GM21526 (cell line): Measurements from ENCODE around the gene LPGAT1.

Source experiments
- ATAC-seq: cut with Tn5 transposase; IDR thresholded peaks from one replicate; pipeline ENCODE4 v1.9.1; 2021; ENCODE audit warnings: moderate library complexity; ENCODE audit not compliant: unreplicated experiment, low FRiP score

LPGAT1 gene

GRCh38 chr1:211781260-211781659, 49.3 kb downstream of the LPGAT1 start:
- ATAC-seq: no peak

- ATAC-seq: no peak
These were observed 55.4 kb downstream of the LPGAT1 start for GRCh38 chr1:211775170-211775569.

GRCh38 chr1:211764701-211765100, 65.9 kb downstream of the LPGAT1 start:
- ATAC-seq: no peak

- no peak for ATAC-seq
These were observed 68.4 kb downstream of the LPGAT1 start for GRCh38 chr1:211762206-211762605.

GRCh38 chr1:211761400-211761799, 69.2 kb downstream of the LPGAT1 start:
- ATAC-seq: no peak

- no peak for ATAC-seq
These were observed 74.0 kb downstream of the LPGAT1 start for GRCh38 chr1:211756471-211757020.

- no peak for ATAC-seq
These were observed 76.8 kb downstream of the LPGAT1 start for GRCh38 chr1:211753649-211754251.

GRCh38 chr1:211752951-211753486, 77.5 kb downstream of the LPGAT1 start:
- ATAC-seq: no peak

GRCh38 chr1:211752317-211752716, 78.2 kb downstream of the LPGAT1 start:
- no peak for ATAC-seq

- no peak for ATAC-seq
These were observed 79.1 kb downstream of the LPGAT1 start for GRCh38 chr1:211751438-211751837.

- no peak for ATAC-seq
These were observed 80.0 kb downstream of the LPGAT1 start for GRCh38 chr1:211750599-211750998.

- no peak for ATAC-seq
These were observed 81.3 kb downstream of the LPGAT1 start for GRCh38 chr1:211749251-211749650.

GRCh38 chr1:211748810-211749209, 81.8 kb downstream of the LPGAT1 start:
- no peak for ATAC-seq

- no peak for ATAC-seq
These were observed 87.6 kb downstream of the LPGAT1 start for GRCh38 chr1:211742889-211743529.

GRCh38 chr1:211742272-211742671, 88.3 kb downstream of the LPGAT1 start:
- no peak for ATAC-seq

- no peak for ATAC-seq
These were observed 88.8 kb downstream of the LPGAT1 start for GRCh38 chr1:211741788-211742187.

GRCh38 chr1:211741116-211741515, 89.4 kb downstream of the LPGAT1 start:
- no peak for ATAC-seq

GRCh38 chr1:211739671-211740411, 90.7 kb downstream of the LPGAT1 start:
- no peak for ATAC-seq

GRCh38 chr1:211738691-211739301, 91.8 kb downstream of the LPGAT1 start:
- no peak for ATAC-seq

GRCh38 chr1:211738096-211738690, 92.4 kb downstream of the LPGAT1 start:
- ATAC-seq: no peak
